ENCODE measurements around the gene IRF5.

GRCh38 chr7:128920913-128921582 is 16.7 kb upstream of the IRF5 start:
- no peak for TF ChIP-seq CTCF (IDR thresholded peaks at IDR 0.05; ENCODE audit: low read depth, low read length, missing input control)
- TF ChIP-seq YY1 (IDR thresholded peaks at IDR 0.05) = no peak
- TF ChIP-seq SP1 (IDR thresholded peaks at IDR 0.05) = no peak
- TF ChIP-seq MAX (IDR thresholded peaks at IDR 0.05) = no peak
- no peak for TF ChIP-seq FOXA1 (IDR thresholded peaks at IDR 0.05)
- no peak for TF ChIP-seq TAF1 (conservative IDR thresholded peaks at IDR 0.05)

Data from liver (tissue), 3 donors.